GM23248 (cell line): ENCODE data around the gene SYT6.
"Not testable (repeated sequence)": the region's sequence is repeated elsewhere in the genome, so short reads cannot be mapped to it uniquely, and the experiment has no call there.

Experiments used
- EZH2 ChIP-seq: fragments of 200-600 bp; sonication (generic); IDR thresholded peaks from 2 replicates; pipeline ENCODE4 v1.6.1; 2018; ENCODE audit warnings: antibody characterized with exemption, mild to moderate bottlenecking; ENCODE audit not compliant: insufficient read depth, poor library complexity, severe bottlenecking
- EZH2phosphoT487 ChIP-seq: fragments of 200-600 bp; sonication (generic); IDR thresholded peaks from 2 replicates; pipeline ENCODE4 v1.6.1; 2018; ENCODE audit warnings: antibody characterized with exemption, moderate library complexity, mild to moderate bottlenecking, low read depth; ENCODE audit not compliant: insufficient read depth

GRCh38 chr1:114068684-114069083, 85.0 kb downstream of the SYT6 start:
- TF ChIP-seq EZH2, EZH2phosphoT487: not testable (repeated sequence)
